ENCODE results near the gene ANKRD2.
"Not testable (repeated sequence)": the region's sequence is repeated elsewhere in the genome, so short reads cannot be mapped to it uniquely, and the experiment has no call there.

The ANKRD2 gene

DNA sequence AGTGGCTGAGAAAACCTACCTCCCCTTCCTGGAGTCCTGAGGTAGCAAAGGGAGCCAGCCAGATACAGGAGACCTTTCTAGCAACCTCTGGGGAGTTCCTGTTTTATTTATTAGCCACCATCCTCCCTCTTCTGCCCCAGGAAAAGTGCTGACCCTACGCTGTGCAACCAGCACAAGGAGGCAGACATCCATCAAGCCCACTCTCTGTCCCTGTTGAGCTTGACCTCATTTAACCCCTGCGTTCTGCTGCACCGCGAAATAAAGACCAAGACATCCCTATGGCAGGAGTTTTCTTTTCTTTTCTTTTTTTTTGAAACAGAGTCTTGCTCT is 25.3 kb upstream of the ANKRD2 start:
- DNase-seq, result no peak

DNA sequence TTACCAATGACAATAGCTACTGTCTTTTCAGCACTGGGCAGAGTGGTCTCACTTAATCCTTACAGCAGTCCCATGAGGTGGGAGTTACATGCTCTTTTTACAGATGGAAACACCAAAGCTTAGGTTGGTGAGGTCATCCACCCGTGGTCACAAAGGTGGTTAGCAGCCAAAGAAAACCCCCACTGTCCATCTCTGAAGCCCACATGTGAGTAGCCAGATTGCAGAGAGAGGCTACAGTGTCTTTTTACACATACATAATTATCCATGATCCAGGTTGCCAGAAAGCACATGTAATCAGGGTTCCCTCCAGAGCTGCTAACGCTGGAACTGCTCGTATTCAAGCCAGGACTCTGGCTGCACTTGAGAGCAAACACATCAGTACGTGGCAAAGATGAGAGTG is 24.6 kb upstream of the ANKRD2 start:
- DNase-seq, result no peak

DNA sequence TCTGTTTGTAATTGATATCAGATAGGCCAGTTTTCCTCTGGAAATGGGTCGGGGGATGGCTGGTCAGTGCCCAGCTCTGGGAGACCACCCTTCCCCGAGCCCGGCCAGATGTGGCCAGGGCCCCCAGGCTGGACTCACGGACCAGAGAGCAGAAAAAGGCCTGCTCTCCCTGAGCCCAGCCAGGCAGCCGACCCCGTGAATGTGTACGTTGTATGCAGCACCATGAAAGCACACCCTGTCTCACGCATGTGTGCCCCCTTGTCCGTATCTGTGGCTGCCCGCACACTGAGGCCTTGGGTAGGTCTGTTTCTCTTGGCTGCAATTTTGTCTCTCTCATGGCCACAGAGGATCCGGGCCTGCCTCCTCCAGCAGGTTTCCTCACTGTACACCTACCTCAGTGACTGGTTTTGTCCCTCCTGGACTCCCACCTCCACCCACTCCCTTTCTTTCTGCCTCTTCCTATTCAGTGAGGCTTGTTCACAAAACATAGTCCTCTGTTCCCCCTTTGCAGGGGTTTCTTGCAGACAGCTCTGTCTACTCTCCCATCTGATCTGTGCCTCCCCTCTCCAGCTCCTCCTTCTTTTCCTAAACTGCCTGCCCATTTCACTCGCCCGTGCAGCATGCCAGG is 23.6 kb upstream of the ANKRD2 start:
- no peak for DNase-seq

DNA sequence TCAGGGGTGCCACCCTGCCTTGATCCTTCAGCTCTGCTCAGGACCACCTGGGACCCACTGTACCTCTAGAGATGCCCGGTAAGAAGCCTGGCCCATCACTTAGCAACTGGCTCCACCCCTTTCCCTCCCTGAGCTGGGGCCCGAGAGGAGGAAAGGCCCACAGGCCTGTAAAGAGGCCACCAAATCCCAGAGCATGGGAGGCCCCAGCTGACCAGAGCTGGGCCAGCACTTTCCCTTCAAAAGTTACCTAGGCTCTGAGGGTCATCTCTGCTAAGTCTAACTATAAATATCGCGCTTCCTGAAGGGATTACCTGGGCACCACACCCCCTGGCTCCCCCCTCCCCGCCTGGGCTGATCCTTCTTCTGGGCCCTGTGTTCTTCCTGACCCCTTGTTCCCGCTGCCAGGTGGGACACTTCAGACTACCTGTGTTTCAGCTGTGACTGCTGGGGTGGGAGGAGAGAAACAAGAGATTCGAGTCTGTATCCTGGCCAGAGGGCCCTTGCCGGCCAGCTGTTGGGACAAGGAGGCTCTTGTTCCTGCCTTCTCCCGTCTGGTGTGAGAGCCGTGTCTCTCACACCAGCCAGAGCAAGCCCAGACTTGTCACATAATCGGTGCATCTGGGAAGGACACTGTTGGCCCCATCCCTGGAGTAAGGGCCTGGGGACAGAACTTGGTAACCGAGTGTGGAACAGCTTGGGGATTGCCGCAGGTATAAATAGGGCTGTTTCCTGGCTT is 22.8 kb upstream of the ANKRD2 start:
- DNase-seq, result no peak

DNA sequence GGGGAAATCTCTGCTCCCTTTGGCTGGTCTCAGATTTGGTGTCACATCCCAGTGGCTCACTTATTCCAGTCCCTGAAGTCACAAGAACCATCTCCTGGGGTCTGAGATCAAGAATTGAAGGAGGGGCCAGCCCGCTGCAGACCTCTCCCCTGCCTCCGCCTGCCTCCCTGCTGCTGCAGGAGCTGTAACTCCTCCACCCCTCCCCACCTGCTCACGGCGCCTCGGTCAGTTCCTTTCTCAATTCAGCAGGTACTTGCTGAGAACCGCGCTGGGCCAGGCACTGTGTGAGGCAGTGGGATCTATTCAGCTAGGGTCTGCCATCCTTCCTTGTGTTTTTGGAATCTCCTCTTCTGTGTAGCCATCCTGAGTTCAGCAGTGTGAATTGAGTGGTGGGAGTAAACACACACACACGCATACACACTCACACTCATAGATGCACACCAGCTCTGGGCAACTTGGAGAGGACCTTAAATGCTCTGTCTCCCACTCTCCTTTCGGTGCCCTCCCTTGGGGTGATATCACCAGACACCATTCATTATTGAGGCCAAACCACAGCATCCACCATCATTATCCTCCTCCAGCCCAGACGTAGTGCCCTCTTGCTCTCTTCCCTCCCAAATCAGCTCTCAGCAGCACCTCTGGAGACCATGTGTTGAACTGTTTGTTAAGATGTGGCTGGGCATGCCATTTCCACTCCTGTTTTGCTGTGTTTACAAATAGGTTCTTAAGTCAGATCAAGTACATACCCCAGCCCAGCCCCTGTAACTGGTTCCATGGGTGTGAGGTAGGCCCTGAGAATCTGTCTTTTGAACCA is 22.0 kb upstream of the ANKRD2 start:
- DNase-seq, result no peak

DNA sequence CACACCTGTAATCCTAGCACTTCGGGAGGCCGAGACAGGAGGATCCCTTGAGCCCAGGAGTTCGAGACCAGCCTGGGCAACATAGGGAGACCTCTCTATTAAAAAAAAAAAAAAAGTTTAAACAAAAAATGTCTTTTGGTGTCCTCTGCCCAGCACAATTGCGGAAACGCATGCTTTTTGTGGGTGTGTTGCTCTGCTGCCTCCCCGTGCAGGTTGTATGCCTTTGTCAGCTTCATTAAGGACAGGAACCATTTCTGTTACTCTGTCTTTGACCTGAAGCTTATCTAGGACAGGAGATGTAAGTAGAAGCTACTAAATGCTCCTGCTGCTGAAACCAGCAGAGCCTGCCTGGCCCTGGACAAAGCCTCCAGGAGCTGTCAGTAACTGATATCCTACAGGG is 21.3 kb upstream of the ANKRD2 start:
- DNase-seq, result no peak

DNA sequence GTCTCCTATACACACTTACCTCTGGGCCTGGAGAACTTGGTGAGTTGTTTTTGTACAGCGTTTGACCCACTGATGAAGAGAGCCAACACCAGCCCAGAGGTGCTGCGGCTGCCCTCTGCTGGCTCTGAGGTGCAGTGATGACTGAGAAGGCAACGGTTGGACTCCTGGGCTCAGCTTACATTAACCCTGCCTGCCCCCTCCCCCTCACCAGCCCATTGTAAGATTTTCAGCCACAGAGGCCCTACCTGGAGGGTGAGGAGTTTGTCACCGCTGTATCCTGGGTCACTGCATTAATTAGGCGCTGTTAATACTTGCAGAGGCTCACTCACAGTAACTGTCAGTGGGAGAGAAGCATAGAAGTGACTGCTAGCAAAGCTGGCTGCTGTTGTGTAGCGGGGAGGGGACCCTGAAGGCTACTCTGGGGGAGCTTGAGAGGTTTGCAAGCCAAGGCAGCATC is 19.0 kb upstream of the ANKRD2 start:
- peak; percentile 65 for DNase-seq

DNA sequence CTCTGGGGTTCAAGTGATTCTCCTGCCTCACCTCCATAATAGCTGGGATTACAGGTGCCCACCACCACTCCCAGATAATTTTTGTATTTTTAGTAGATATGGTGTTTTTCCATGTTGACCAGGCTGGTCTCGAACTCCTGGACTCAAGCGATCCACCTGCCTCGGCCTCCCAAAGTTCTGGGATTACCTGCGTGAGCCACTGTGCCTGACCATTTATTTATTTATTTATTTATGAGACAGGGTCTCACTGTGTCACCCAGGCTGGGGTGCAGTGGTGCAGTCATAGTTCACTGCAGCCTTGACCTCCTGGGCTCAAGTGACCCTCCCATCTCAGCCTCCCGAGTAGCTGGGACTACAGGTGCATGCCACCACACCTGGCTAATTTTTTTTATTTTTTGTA is 18.2 kb upstream of the ANKRD2 start:
- not testable (repeated sequence) for DNase-seq

DNA sequence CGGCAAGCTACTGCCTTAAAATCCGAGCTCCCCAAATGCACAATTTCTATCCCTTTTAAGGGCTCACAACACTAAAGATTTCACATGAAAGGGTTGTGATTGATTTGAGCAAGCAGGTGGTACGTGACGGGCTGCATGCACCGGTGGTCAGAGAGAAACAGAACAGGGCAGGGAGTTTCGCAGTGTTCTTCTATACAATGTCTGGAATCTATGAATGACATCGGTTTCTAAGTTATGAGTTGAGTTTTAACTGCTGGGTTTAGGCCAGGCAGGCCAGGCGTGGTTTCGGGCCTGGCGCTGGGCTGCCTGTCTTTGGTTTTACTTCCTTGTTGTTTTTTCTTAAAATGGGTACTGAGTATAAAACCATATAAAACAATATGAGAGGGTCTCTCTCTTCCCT is 17.0 kb upstream of the ANKRD2 start:
- not testable (repeated sequence) for DNase-seq

DNA sequence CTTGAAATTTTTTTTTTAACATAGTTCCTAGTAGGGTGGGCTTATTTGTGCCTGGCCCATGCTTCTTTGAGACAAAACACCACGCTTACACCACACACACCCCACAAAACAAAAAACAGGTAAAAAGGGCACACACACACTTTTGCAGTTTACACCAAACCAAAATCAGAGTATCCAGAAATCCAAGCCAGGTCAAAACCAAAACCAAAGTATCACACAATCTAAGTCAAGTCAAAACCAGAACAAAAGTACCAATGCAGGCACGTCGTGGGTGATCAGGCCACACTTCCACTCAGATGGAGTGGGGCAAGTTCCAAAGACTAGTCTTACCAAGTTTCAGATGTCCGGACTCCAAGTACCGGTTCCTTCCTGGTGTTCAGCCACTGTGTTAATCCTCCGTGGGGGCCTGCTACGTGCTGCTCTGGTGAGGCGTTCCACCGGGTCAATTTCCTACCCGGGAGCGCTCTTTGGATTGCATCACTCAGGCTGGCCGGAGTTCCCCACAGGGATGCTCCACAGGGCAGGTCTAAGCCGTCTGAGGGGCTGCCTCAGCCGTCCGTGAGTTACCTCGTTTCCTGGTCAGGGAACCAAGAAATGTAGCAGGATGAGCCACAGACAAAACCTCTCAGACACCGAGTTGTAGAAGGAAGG is 11.7 kb upstream of the ANKRD2 start:
- DNase-seq, result not testable (repeated sequence)

DNA sequence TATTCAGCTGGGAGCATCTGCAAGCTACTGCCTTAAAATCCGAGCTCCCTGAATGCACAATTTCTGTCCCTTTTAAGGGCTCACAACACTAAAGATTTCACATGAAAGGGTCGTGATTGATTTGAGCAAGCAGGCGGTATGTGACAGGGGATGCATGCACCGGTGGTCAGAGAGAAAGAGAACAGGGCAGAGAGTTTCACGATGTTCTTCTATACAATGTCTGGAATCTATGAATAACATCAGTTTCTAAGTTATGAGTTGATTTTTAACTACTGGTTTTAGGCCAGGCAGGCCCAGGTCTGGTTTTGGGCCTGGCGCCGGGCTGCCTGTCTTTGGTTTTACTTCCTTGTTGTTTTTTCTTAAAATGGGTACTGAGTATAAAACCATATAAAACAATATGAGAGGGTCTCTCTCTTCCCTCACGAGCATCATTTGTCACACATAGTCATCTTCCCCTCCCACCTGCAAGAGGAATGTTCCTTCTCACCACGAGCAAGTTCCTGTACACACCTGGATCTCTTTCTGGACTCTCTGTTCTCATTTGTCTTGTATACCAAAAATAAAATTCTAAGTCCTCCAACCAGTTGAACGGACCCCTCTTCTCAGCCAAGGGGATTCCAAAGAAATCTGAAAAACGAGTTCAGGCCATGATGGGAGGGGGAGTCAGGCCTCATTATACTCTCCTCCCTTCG is 11.0 kb upstream of the ANKRD2 start:
- not testable (repeated sequence) for DNase-seq

DNA sequence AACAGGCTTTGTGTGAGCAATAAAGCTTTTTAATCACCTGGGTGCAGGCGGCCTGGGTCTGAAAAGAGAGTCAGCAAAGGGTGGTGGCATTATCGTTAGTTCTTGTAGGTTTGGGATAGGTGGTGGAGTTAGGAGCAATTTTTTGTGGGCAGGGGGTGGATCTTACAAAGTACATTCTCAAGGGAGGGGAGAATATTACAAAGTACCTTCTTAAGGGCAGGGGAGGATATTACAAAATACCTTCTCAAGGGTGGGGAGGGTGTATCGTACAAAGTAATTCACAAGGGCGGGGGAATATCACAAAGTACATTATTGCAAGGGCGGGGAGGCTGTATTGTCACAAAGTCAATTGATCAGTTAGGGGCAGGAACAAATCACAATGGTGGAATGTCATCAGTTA is 10.2 kb upstream of the ANKRD2 start:
- not testable (repeated sequence) for DNase-seq

DNA sequence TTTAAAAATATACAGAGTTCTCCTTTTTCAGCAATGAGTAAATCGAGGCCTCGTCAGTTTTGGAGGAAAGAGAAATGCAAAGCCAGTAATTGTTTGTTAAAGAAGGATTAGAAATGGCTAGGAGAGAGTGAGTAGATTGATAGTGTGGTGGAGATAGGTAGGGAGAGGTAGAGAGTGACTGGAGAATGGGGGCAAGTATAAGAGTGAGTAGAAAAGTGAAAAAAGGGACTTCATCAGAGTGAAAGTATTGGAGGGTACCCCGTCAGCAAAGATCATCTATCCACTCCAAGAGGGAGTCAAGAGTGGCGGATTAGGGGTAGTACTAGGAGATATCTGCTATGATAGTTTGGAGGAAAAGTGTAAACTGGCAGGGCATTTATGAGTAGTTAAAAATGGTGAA is 9.2 kb upstream of the ANKRD2 start:
- no peak for DNase-seq

DNA sequence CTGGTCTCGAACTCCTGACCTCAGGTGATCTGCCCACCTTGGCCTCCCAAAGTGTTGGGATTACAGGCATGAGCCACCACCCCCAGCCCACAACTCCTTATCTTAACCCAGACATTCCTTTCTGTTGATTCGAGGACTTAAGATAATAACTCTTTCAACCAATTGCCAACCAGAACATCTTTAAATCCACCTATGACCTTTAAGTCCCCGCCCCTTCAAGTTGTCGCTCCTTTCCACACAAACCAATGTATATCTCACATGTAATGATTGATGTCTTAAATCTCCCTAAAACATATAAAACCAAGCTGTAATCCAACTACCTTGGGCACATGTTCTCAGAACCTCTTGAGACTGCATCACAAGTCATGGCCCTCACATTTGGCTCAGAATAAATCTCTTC is 7.8 kb upstream of the ANKRD2 start:
- no peak for DNase-seq

DNA sequence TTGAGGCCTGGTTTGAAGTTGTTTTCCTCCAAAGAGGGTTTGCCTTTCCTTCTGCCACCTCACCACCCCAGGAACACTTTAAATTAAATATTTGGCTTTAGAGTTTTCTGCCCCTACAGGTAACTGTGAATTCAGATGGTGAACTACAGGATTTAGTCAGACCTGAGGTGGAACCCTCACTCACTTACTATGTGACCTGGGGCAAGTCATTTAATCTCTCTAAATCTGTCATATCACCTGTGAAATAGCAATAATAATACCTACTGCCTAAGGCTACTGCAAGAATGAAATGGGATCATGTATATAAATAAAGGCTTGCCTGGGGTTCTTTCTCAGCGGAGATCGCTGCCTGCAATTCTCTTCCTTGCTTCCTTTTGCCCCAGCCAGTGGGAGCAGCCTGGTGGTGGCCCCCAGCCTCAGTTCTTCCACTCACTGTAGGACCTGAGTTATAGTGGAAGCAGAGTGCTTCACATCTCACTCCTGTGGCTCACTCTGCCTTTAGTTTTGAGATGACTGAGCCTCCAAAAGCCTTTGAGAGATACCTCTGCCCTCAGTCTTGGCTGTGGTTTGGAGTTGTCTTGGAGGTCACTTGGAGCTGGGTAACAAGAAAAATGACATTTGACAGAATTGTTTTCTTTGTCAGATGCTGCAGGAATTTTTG is 6.1 kb upstream of the ANKRD2 start:
- no peak for DNase-seq

DNA sequence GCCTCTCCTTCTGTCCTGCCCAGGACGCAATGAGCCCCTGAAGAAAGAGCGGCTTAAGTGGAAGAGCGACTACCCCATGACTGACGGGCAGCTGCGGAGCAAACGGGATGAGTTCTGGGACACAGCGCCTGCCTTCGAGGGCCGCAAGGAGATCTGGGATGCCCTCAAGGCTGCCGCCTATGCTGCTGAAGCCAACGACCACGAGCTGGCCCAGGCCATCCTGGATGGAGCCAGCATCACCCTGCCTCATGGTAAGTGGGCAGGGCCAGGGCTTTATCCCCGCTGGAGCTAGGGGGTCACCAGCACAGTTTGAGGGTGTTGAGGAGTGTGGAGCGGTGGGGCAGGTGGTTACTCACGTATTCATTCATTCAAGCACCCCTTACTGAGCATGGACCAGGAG is 4.7 kb upstream of the ANKRD2 start:
- DNase-seq, result no peak

DNA sequence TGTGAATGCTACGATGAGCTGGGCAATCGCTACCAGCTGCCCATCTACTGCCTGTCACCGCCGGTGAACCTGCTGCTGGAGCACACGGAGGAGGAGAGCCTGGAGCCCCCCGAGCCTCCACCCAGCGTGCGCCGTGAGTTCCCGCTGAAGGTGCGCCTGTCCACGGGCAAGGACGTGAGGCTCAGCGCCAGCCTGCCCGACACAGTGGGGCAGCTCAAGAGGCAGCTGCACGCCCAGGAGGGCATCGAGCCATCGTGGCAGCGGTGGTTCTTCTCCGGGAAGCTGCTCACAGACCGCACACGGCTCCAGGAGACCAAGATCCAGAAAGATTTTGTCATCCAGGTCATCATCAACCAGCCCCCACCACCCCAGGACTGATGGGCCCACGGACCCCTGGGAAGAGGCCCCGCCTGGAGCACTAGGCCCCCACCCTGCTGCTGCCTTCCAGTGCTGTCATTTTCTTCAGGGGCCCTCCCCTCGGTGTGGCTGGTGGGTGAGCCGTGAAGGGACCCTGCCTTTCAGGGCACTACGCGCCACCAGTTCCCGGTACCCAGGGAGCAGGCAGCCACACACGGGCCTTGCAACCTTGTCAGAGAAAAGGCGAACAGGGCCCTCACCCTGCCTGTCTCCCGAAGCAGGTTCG is 2.3 kb upstream of the ANKRD2 start:
- DNase-seq, result no peak

DNA sequence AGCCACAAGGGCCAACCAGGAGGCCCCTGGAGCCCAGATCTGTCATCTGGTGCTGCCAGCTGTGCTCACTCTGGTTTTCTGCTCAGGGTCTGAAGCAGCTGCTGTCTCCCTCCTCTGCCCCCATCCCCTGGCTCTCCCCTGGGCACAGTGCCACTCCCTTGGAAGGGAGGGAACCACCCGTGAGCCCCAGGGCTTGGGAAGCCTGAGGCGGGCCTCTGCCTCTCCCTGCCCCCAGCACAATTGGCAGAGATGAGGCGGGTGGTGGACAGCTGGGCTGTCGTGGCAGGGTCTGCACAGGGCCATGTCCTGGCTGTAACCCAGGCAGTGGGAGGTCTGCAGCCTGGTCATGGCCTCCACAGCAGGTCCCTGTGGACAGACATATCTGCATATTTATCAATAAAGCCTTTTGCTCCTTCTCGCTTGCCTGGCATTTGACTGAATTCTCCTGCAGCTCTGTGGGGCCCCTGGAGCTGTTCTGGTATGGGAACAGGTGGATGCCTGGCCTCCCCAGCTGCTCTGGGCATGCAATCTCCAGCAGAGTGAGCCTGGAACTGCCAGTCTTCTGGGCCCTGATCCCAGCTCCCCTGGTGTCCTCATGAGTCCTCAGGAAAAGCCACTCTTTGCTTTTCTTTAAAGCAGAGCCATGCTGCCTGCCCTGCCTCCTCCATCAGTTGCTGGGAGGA is 1.6 kb upstream of the ANKRD2 start:
- no peak for DNase-seq

DNA sequence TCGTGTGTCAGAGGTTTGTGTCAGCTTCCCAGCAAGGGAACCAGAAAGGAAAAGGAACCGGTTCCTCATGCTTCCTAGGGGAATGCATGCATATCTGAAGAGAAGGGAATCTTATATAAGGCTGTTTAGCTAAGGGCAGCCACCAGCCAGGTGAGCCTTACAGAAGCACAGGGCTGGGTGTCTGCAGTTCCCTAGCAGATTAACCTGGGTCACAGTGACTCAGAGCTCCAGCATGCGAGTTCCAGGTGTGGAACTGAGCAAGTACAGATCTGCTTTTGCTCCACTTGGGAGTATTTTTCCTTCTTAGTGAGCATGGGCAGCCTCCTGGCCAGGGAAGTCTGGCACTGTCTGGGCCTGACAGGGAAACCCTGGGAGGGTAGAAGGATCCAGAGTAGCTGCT is 957 bp upstream of the ANKRD2 start:
- DNase-seq, result no peak

DNA sequence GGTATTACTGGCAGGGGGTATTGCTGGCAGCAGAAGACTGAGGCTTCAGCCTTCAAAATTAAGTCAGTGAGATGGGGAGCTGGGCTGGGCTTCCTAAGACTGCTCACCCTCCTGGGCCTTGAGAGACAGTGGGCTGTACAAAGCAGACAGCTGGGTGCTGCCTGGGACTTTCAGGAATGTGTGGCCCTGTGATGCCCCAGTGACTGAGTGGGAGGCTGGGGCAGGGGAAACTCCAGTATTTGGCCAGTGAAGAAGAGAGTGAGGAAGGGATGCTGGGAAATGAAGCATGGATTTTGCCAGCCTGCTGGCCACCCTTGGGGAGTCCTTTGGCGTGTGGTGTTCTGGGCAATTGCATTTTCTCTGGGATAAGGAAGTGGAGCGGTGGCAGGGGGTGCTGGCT is 442 bp downstream of the ANKRD2 start:
- no peak for DNase-seq

DNA sequence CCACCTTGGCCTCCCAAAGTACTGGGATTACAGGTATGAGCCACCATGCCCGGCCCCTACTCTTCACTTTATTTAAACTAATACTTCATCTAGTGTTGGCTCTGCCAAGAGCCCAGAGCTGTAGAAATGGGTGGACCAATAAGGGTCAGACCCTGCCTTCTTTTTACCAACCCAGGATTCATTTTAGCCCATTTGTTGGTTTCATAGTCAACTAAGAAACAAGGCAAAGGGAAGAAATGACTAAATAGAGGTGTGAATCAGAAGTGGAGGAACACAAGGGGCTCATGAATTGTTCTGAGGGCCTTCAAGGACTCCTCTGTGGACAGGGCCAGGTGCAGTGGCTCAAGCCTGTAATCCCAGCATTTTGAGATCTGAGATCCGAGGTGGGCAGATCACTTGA is 1.1 kb downstream of the ANKRD2 start:
- no peak for DNase-seq

Data from activated T-cell treated with anti-CD3 and anti-CD28 coated beads, Interleukin-2, amount 50 U/mL, for 1 hour (primary cell).